K562 (cell line): ENCODE measurements around the gene RPL28. TPM values are rescaled to one million over a fixed set of nuclear protein-coding genes. Genes with fewer than 3 reads are reported as not detected.
A peak's percentile ranks its signal among the peaks of the same experiment; 100 is the strongest.

Experiments used
- CBX8 ChIP-seq: fragments of 200-600 bp; sonication (generic); IDR thresholded peaks from 2 replicates; pipeline ENCODE4 v1.6.1; 2012; ENCODE audit warnings: borderline replicate concordance, mixed run types, low read depth, mild to moderate bottlenecking, moderate library complexity, mixed read lengths, low read length, control low read depth, inconsistent platforms; ENCODE audit not compliant: poor library complexity, severe bottlenecking; ENCODE audit errors: extremely low read depth
- ELF2 ChIP-seq: fragments of 250-450 bp; sonication (Bioruptor Pico); IDR thresholded peaks from 2 replicates; pipeline ENCODE4 v1.5.0; 2021; ENCODE audit warnings: mild to moderate bottlenecking
- HIVEP1 ChIP-seq: fragments of 250-450 bp; sonication (Bioruptor Pico); IDR thresholded peaks from 2 replicates; pipeline ENCODE4 v1.4.0; 2020; ENCODE audit warnings: mild to moderate bottlenecking
- RFX5 ChIP-seq: IDR thresholded peaks from 2 replicates; pipeline ENCODE4 v1.6.1; 2011; ENCODE audit warnings: low read depth, mild to moderate bottlenecking, improper control_type of control experiment, low read length
- XRCC5 ChIP-seq: fragments of 200-400 bp; formaldehyde crosslinking; IDR thresholded peaks from 2 replicates; pipeline ENCODE4 v1.6.1; 2017; ENCODE audit warnings: low read depth, mild to moderate bottlenecking, low read length
- ZNF140 ChIP-seq: fragments of 250-450 bp; sonication (Bioruptor Pico); IDR thresholded peaks from 2 replicates; pipeline ENCODE4 v1.8.0; 2021; ENCODE audit warnings: moderate library complexity, mild to moderate bottlenecking, inconsistent platforms
- ZNF239 ChIP-seq: fragments of 250-450 bp; sonication (Bioruptor Pico); IDR thresholded peaks from 2 replicates; pipeline ENCODE4 v1.4.0; 2020; ENCODE audit warnings: mild to moderate bottlenecking
- ZNF436 ChIP-seq: fragments of 250-450, 450-650 bp; sonication (Bioruptor Pico); formaldehyde crosslinking; IDR thresholded peaks from 2 replicates; pipeline ENCODE4 v1.7.0; 2020; ENCODE audit warnings: mild to moderate bottlenecking
- polyA plus RNA-seq, 8 experiments: library from polyadenylated mRNA; depleted of rRNA in 4 of 8; stranded (reverse) in 5 of 8; unstranded in 3 of 8; fragments of >200 nt; fragmentation: Nextera tagmentation in 2 of 8; fragmentation: Illumina TruSeq in 1 of 8; extraction: Ambion mirVana in 2 of 8; extraction: Trizol in 1 of 8; gene quantifications; 2 replicates each; pipeline versions ENCODE4 v1.2.1 to v1.2.3, GENCODE V29; 2011 to 2014; ENCODE audit warnings: inconsistent platforms in 1 of 8, missing spikeins in 1 of 8
- total RNA-seq, 7 experiments: library from RNA; depleted of rRNA in 6 of 7; stranded (reverse); fragments of >200 nt in 6 of 7; fragmentation: Illumina TruSeq in 2 of 7; extraction: Trizol in 2 of 7; gene quantifications; 2 replicates each; pipeline versions ENCODE4 v1.2.1 to v1.2.3, GENCODE V29; 2011 to 2021; ENCODE audit warnings: low replicate concordance in 1 of 7
- TF ChIP-seq, protein P1 (sequence below), 3 experiments: fragments of 200-800 bp in 1 of 3; fragments of 250-450 bp in 1 of 3; fragments of 450-650 bp in 1 of 3; sonication (Bioruptor Pico) in 1 of 3; sonication (Bioruptor generic) in 1 of 3; formaldehyde crosslinking in 1 of 3; IDR thresholded peaks; 2 replicates each; pipeline versions ENCODE4 v1.6.1 to v1.8.0; 2016 to 2022; ENCODE audit warnings: mild to moderate bottlenecking in 2 of 3, missing genetic modification characterization in 2 of 3, missing compliant biosample characterization in 1 of 3, moderate library complexity in 1 of 3
- TF ChIP-seq, protein P2 (sequence below): sonication (generic); formaldehyde crosslinking; IDR thresholded peaks from 2 replicates; pipeline ENCODE4 v1.4.0; 2020; ENCODE audit warnings: mild to moderate bottlenecking, missing genetic modification reagents
- TF ChIP-seq, protein P3 (sequence below): fragments of 250-450 bp; sonication (Bioruptor Pico); IDR thresholded peaks from 2 replicates; pipeline ENCODE4 v1.4.0; 2020; ENCODE audit warnings: mild to moderate bottlenecking
- TF ChIP-seq, protein P4 (sequence below): fragments of 200-800 bp; sonication (Bioruptor generic); IDR thresholded peaks from 2 replicates; pipeline ENCODE4 v1.6.1; 2016; ENCODE audit warnings: missing genetic modification characterization, missing compliant biosample characterization

Gene RPL28
- total and polyA plus RNA-seq, 9 of the 15 experiments (the other 6 are each of a cell fraction or from before 2014, with no cell fraction given), result 124 to 3,106 (median 622) TPM

DNA sequence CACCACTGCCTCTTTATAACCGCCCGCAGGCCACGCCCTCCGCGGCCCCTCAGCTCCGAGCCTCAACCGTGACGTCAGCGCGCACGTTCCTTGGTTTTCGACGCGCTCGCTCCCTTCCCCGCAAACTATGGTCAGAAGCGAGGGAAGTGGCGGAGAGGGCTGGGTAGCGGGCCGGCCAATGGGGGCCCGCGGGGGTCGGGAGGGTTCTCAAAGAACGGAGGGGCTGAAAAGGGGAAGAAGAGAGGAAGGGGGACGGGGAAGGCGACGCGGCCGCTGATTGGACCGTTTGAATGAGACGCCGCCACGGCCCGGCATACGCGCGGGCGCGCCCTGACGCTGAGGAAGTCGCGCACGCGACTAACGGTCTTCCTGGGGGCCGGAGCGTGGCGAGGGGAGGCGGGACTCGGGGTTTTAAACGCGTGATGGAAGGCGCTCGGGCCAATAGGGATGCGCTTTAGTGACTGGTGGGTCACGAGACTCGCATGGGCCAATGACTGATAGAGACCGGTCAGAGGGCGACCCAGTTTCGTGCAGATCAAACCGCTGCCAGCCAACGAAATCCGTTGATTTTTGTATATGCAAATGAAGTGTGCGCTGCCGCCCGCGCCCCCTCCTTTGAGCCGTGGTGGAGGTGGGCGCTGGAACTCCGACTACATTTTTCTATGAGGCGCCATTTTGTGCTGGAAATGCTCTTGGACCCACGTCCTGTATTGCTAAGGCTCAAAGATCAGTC, 22.2 kb downstream of the RPL28 start (continued):
- TF ChIP-seq, protein P1, sequence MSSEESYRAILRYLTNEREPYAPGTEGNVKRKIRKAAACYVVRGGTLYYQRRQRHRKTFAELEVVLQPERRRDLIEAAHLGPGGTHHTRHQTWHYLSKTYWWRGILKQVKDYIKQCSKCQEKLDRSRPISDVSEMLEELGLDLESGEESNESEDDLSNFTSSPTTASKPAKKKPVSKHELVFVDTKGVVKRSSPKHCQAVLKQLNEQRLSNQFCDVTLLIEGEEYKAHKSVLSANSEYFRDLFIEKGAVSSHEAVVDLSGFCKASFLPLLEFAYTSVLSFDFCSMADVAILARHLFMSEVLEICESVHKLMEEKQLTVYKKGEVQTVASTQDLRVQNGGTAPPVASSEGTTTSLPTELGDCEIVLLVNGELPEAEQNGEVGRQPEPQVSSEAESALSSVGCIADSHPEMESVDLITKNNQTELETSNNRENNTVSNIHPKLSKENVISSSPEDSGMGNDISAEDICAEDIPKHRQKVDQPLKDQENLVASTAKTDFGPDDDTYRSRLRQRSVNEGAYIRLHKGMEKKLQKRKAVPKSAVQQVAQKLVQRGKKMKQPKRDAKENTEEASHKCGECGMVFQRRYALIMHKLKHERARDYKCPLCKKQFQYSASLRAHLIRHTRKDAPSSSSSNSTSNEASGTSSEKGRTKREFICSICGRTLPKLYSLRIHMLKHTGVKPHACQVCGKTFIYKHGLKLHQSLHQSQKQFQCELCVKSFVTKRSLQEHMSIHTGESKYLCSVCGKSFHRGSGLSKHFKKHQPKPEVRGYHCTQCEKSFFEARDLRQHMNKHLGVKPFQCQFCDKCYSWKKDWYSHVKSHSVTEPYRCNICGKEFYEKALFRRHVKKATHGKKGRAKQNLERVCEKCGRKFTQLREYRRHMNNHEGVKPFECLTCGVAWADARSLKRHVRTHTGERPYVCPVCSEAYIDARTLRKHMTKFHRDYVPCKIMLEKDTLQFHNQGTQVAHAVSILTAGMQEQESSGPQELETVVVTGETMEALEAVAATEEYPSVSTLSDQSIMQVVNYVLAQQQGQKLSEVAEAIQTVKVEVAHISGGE (CRISPR knock-in tag; IDR thresholded peaks at IDR 0.05), result no peak; a peak in 1 of 6 replicates
- no peak for TF ChIP-seq HIVEP1 (CRISPR knock-in tag)
- TF ChIP-seq, protein P2, sequence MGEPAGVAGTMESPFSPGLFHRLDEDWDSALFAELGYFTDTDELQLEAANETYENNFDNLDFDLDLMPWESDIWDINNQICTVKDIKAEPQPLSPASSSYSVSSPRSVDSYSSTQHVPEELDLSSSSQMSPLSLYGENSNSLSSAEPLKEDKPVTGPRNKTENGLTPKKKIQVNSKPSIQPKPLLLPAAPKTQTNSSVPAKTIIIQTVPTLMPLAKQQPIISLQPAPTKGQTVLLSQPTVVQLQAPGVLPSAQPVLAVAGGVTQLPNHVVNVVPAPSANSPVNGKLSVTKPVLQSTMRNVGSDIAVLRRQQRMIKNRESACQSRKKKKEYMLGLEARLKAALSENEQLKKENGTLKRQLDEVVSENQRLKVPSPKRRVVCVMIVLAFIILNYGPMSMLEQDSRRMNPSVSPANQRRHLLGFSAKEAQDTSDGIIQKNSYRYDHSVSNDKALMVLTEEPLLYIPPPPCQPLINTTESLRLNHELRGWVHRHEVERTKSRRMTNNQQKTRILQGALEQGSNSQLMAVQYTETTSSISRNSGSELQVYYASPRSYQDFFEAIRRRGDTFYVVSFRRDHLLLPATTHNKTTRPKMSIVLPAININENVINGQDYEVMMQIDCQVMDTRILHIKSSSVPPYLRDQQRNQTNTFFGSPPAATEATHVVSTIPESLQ, result peak; percentile 81; the same call in 1 of the 2 replicates
- TF ChIP-seq, protein P3, sequence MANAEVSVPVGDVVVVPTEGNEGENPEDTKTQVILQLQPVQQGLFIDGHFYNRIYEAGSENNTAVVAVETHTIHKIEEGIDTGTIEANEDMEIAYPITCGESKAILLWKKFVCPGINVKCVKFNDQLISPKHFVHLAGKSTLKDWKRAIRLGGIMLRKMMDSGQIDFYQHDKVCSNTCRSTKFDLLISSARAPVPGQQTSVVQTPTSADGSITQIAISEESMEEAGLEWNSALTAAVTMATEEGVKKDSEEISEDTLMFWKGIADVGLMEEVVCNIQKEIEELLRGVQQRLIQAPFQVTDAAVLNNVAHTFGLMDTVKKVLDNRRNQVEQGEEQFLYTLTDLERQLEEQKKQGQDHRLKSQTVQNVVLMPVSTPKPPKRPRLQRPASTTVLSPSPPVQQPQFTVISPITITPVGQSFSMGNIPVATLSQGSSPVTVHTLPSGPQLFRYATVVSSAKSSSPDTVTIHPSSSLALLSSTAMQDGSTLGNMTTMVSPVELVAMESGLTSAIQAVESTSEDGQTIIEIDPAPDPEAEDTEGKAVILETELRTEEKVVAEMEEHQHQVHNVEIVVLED (CRISPR knock-in tag), result peak; percentile 96
- TF ChIP-seq XRCC5, result no peak
- TF ChIP-seq, protein P4, sequence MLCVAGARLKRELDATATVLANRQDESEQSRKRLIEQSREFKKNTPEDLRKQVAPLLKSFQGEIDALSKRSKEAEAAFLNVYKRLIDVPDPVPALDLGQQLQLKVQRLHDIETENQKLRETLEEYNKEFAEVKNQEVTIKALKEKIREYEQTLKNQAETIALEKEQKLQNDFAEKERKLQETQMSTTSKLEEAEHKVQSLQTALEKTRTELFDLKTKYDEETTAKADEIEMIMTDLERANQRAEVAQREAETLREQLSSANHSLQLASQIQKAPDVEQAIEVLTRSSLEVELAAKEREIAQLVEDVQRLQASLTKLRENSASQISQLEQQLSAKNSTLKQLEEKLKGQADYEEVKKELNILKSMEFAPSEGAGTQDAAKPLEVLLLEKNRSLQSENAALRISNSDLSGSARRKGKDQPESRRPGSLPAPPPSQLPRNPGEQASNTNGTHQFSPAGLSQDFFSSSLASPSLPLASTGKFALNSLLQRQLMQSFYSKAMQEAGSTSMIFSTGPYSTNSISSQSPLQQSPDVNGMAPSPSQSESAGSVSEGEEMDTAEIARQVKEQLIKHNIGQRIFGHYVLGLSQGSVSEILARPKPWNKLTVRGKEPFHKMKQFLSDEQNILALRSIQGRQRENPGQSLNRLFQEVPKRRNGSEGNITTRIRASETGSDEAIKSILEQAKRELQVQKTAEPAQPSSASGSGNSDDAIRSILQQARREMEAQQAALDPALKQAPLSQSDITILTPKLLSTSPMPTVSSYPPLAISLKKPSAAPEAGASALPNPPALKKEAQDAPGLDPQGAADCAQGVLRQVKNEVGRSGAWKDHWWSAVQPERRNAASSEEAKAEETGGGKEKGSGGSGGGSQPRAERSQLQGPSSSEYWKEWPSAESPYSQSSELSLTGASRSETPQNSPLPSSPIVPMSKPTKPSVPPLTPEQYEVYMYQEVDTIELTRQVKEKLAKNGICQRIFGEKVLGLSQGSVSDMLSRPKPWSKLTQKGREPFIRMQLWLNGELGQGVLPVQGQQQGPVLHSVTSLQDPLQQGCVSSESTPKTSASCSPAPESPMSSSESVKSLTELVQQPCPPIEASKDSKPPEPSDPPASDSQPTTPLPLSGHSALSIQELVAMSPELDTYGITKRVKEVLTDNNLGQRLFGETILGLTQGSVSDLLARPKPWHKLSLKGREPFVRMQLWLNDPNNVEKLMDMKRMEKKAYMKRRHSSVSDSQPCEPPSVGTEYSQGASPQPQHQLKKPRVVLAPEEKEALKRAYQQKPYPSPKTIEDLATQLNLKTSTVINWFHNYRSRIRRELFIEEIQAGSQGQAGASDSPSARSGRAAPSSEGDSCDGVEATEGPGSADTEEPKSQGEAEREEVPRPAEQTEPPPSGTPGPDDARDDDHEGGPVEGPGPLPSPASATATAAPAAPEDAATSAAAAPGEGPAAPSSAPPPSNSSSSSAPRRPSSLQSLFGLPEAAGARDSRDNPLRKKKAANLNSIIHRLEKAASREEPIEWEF (CRISPR knock-in tag), result no peak
- no peak for TF ChIP-seq ZNF436 (CRISPR knock-in tag)
- TF ChIP-seq ZNF140 (CRISPR knock-in tag), result no peak
- no peak for TF ChIP-seq ELF2 (CRISPR knock-in tag)
- TF ChIP-seq CBX8, result no peak
- TF ChIP-seq ZNF239 (CRISPR knock-in tag), result no peak
- TF ChIP-seq RFX5, result peak; percentile 26; the same call in 1 of the 2 replicates
